ENCODE results near the gene AKAP6. TPM values are rescaled to one million over a fixed set of nuclear protein-coding genes. Genes with fewer than 3 reads are reported as not detected.

Gene AKAP6
- total and polyA plus RNA-seq, 10 of the 15 experiments (the other 5 are each of a cell fraction or from before 2014, with no cell fraction given), result 0.35 to 5.9 (median 2.2) TPM

DNA sequence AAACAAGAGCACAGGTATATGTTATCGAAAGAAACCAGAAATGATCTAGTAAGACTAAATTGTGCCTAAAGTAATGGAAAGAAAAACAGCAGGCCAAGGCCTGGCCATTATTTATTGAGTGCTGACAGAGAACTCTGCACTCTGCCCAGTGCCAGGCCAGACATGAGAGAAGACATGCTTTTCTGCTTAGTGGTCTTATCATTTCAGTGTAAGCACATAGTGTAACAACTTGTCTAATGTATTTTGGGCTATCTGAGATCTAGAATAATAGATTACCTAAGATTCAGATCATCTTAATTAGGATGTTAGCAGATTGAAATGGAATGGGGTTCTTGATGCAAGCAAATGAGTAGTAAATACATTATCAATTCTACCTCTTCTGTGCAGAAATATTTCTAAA, 278.3 kb downstream of the AKAP6 start:
- ChIA-PET CTCF (no interaction called here), SMC1A (ENCODE audit: uncharacterized antibody, unreplicated experiment) (no interaction called here), POLR2A (no interaction called here), RAD21 (ENCODE audit: unreplicated experiment) (no interaction called here)
- peaks cover 13% of the 10 kb centered on the region; the same call in 1 of the 2 replicates for H3K4me1 ChIP-seq (ENCODE audit: control insufficient read depth, insufficient read depth, low read length)
- intact Hi-C loops (cut with micrococcal nuclease; ENCODE audit: unreplicated experiment) (no loop called here), in situ Hi-C loops (cut with MboI) (no loop called here)
- 90% methylated on average over 1 of the region's 1 CpG for WGBS (ENCODE audit: insufficient coverage, insufficient replicate concordance, low lambda C conversion rate, missing lambda C conversion rate)
- DNase-seq (ENCODE audit: low read depth, low spot score) (no peak), FAIRE-seq (no peak), ATAC-seq (no peak)
- no peaks in the 10 kb centered on the region for H3K27me3 ChIP-seq (replicated peaks in 1 of 2; ENCODE audit: control insufficient read depth in 2 of 2, insufficient read depth in 2 of 2, low read length in 1 of 2)
- no peaks in the 10 kb centered on the region for H3K79me2 ChIP-seq (ENCODE audit: control insufficient read depth, insufficient read depth, low read length)
- no peaks in the 10 kb centered on the region for H4K20me1 ChIP-seq (ENCODE audit: control insufficient read depth, insufficient read depth)
- no peak overlapping the region for H3K4me2 ChIP-seq (ENCODE audit: control insufficient read depth, insufficient read depth)
- no peak overlapping the region for H3K27ac ChIP-seq (ENCODE audit: control insufficient read depth, insufficient read depth)
- H3K9ac ChIP-seq (ENCODE audit: control insufficient read depth, insufficient read depth, low read length), result no peak overlapping the region
- no TSS peak for BruUV-seq (replicated peaks)
- no peaks in the 10 kb centered on the region for H3K36me3 ChIP-seq (ENCODE audit: control insufficient read depth in 2 of 2, insufficient read depth in 2 of 2, low read length in 1 of 2)
- H3K4me3 ChIP-seq, result no peak overlapping the region
- no peaks in the 10 kb centered on the region for H3K9me3 ChIP-seq (replicated peaks; ENCODE audit: control insufficient read depth, insufficient read depth, low read length)
- H2AFZ ChIP-seq (ENCODE audit: control insufficient read depth, low read depth, low read length), result no peak overlapping the region
- no peak for TF ChIP-seq GABPA (IDR thresholded peaks at IDR 0.05; ENCODE audit: low read depth)
- no peak for TF ChIP-seq TCF12 (IDR thresholded peaks at IDR 0.05; ENCODE audit: low read depth, low read length)
- no peak for TF ChIP-seq REST (IDR thresholded peaks at IDR 0.05; ENCODE audit: low read depth, low read length)
- no peak for TF ChIP-seq ZBTB4 (CRISPR knock-in tag; IDR thresholded peaks at IDR 0.05)
- TF ChIP-seq PAX8 (IDR thresholded peaks at IDR 0.05), result no peak
- no peak for TF ChIP-seq ESRRA (IDR thresholded peaks at IDR 0.05; ENCODE audit: low read length)
- no peak for TF ChIP-seq CBX3 (IDR thresholded peaks at IDR 0.05; ENCODE audit: borderline replicate concordance, low read depth)
- TF ChIP-seq, protein P1, sequence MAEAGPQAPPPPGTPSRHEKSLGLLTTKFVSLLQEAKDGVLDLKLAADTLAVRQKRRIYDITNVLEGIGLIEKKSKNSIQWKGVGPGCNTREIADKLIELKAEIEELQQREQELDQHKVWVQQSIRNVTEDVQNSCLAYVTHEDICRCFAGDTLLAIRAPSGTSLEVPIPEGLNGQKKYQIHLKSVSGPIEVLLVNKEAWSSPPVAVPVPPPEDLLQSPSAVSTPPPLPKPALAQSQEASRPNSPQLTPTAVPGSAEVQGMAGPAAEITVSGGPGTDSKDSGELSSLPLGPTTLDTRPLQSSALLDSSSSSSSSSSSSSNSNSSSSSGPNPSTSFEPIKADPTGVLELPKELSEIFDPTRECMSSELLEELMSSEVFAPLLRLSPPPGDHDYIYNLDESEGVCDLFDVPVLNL (IDR thresholded peaks at IDR 0.05; ENCODE audit: low read depth, low read length), result no peak
- no peak for TF ChIP-seq NR2C2 (IDR thresholded peaks at IDR 0.05; ENCODE audit: borderline replicate concordance, control insufficient read depth, insufficient read length, low read depth)
- no peak for TF ChIP-seq GATAD2B (conservative IDR thresholded peaks at IDR 0.05; ENCODE audit: low read depth)
- no peak for TF ChIP-seq SUZ12 (IDR thresholded peaks at IDR 0.05; ENCODE audit: unreplicated experiment)
- TF ChIP-seq EP300 (IDR thresholded peaks at IDR 0.05; ENCODE audit: borderline replicate concordance in 1 of 2, control insufficient read depth in 1 of 2, low read depth in 2 of 2, low read length in 2 of 2), result no peak
- no peak for TF ChIP-seq RB1 (IDR thresholded peaks at IDR 0.05; ENCODE audit: borderline replicate concordance)
- TF ChIP-seq IKZF1 (conservative IDR thresholded peaks at IDR 0.05), result no peak
- no peak for TF ChIP-seq PAX5 (IDR thresholded peaks at IDR 0.05; ENCODE audit: borderline replicate concordance, low read depth, low read length)
- TF ChIP-seq SIN3A (IDR thresholded peaks at IDR 0.05; ENCODE audit: low read depth, low read length), result no peak
- TF ChIP-seq CREB1 (IDR thresholded peaks at IDR 0.05; ENCODE audit: low read depth), result no peak
- no peak for TF ChIP-seq ZNF207 (IDR thresholded peaks at IDR 0.05; ENCODE audit: borderline replicate concordance)
